ENCODE data around the gene PAPPA. TPM values are rescaled to one million over a fixed set of nuclear protein-coding genes. Genes with fewer than 3 reads are reported as not detected.

The PAPPA gene, protein sequence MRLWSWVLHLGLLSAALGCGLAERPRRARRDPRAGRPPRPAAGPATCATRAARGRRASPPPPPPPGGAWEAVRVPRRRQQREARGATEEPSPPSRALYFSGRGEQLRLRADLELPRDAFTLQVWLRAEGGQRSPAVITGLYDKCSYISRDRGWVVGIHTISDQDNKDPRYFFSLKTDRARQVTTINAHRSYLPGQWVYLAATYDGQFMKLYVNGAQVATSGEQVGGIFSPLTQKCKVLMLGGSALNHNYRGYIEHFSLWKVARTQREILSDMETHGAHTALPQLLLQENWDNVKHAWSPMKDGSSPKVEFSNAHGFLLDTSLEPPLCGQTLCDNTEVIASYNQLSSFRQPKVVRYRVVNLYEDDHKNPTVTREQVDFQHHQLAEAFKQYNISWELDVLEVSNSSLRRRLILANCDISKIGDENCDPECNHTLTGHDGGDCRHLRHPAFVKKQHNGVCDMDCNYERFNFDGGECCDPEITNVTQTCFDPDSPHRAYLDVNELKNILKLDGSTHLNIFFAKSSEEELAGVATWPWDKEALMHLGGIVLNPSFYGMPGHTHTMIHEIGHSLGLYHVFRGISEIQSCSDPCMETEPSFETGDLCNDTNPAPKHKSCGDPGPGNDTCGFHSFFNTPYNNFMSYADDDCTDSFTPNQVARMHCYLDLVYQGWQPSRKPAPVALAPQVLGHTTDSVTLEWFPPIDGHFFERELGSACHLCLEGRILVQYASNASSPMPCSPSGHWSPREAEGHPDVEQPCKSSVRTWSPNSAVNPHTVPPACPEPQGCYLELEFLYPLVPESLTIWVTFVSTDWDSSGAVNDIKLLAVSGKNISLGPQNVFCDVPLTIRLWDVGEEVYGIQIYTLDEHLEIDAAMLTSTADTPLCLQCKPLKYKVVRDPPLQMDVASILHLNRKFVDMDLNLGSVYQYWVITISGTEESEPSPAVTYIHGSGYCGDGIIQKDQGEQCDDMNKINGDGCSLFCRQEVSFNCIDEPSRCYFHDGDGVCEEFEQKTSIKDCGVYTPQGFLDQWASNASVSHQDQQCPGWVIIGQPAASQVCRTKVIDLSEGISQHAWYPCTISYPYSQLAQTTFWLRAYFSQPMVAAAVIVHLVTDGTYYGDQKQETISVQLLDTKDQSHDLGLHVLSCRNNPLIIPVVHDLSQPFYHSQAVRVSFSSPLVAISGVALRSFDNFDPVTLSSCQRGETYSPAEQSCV (N-terminal part only)
- 1 to 10 TPM in 2 of 3 donors, under 1 TPM in 1; 0.24 to 2.9 (median 2.0) TPM for polyA plus RNA-seq

DNA sequence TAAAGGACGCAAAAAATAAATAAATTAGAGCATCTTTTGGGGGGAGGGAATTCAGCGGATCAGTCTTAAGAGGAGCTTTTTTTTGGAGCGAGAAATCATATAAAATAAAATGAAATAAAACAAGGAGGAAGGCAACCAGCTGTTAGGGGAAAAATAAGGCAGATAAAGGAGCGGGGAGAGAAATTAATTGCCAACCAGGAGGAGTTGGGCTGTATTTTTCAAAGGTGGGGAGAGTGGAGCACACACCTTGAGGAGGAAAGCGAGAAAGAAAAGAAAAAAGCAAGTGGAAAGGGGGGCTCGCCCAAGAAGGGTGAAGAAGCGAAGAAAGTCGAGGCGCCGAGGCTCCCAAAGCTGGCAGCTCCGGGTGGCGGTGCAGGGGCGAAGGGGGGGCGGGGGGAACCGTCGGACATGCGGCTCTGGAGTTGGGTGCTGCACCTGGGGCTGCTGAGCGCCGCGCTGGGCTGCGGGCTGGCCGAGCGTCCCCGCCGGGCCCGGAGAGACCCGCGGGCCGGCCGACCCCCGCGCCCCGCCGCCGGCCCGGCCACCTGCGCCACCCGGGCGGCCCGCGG, at the start of gene PAPPA:
PAPPA (plus strand) TSS at position 27 of the 569 bp plus-strand sequence; CDS start at position 409, 382 bp downstream.
- H3K27ac ChIP-seq (ENCODE audit: low read depth, low read length): no peak within 1 kb of the TSS
- 2 to 6% (median 3%) methylated on average over 12 to 41 of the region's 41 CpGs for WGBS, 3 donors

DNA sequence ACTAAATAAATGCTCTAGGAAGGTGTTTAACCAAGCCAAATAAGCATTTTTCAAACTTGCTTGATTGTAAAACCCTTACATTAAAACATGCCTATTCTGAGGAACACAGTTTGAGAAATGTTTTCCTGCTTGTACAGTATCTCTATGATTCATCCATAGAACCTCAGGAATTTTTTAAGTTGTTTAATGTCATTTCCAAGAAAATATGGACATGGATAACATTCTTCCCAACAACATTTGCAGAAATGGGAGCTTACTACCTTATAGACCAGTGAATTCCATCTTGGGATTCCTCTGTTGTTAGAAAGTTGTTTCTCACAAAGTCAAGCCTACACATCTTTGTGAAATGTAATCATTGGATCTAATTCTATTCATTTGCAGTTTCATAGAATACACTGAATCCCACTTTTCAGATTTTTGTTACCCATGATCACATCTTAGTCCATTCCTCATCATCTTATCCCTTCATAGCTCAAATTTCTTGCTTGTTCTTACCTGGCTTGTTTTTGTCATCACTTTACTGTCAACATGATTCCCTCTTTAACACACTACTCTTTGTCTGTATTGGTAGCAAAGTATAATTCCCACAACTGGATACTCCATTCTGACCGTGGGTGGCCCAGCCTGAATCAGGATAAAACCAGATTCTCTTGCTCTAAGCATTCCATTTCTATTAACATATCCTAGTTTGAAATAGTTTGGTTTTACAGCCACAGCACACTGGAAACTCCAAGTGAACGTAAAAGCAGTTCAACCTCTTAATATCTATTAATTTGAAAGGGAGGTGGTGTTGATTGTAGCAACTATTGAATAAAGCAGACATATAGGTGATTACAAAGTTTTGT, 49.4 kb upstream of the PAPPA start:
- WGBS, 3 donors: 50 to 73% (median 64%) methylated on average over 2 of the region's 2 CpGs
- no peak overlapping the region for H3K27ac ChIP-seq (ENCODE audit: low read depth, low read length)

DNA sequence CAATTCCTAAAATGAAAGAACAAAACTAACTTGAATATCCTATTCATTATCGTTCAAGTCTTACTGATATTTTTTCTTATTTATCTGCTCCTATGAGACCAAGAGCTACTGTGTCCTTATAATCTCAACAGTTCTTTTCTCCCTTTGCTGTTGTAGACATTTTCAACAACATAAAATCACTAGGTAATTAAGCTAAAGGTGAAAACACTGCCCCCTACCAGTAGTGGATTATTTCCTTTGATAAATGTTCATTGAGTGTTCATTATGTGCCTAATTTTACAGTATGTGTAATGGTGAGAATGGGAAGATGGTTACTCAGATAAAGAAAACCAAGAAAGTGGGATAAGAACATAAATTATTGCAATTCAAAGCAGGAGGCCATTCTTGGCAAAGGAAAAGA, 41.4 kb upstream of the PAPPA start:
- WGBS, 3 donors: 89 to 97% (median 90%) methylated on average over 1 of the region's 1 CpG
- no peak overlapping the region for H3K27ac ChIP-seq (ENCODE audit: low read depth, low read length)

DNA sequence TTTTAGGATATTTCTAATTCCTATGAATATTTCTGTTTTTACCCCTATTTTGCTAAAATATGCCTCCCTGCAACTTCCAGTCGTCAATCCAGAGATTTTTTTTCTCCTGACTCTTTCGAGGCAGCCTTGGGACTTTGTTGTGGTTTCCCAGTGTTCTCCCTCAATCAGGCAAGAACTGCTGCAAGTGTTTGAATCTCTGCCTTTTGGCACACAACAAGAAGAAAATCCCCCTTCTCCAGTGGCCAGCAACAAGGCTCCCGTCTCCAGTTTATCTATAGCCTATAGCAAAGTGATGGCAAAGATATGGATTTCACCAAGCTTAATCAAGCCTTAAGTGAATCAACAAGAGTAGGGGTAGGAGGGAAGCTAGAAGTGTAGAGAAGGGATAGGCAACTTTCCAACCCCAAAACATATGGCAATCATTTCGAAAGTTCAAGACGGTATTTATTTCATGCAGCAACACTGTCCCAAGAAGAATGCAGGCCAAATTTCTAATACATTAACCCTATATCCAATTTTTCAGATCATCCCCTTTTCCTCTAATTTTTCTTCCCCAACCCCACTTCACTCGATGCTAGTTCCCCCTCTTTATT, 37.7 kb upstream of the PAPPA start:
- 41 to 47% (median 44%) methylated on average over 6 of the region's 6 CpGs for WGBS, 3 donors
- H3K27ac ChIP-seq (ENCODE audit: low read depth, low read length): no peak overlapping the region

DNA sequence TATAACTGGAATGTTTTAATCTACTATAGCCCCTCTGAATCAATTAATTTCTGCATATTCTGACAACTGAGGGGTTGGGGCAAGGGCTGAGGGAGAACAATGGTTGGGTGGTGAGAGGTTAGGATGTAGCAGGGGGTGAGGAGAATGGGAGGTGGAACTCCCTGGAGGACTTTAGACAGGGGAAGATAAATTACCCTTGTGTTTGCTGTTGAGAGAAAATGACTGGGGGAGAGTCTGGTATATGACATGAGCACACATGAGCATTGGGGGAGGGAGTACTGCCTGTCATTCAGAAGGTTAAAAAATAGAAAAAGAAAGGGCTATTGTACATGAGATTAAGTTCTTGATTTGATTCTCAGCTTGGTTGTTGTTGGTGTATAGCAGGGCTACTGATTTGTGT, 37.2 kb upstream of the PAPPA start:
- H3K27ac ChIP-seq (ENCODE audit: low read depth, low read length): no peak overlapping the region

DNA sequence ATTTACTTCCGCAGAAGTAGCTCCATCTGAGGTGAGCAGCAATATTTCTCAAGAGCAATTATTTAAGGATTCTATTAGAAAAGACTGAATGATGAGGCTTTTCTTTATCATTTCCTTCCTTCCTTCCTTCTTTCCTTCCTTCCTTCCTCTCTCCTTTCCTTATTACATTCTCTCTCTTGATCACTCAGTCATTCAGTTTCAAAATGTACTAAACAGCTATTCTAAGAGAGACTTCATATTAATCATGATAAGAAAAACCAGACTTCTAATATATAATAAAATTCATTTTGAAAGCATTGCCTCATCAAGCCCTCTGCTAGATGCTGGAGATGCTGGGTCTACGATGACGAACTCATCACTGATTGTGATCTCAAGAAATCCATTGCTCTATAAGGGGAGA, 30.4 kb upstream of the PAPPA start:
- WGBS, 3 donors: 87 to 88% (median 87%) methylated on average over 3 of the region's 3 CpGs
- H3K27ac ChIP-seq (ENCODE audit: low read depth, low read length): no peak overlapping the region

DNA sequence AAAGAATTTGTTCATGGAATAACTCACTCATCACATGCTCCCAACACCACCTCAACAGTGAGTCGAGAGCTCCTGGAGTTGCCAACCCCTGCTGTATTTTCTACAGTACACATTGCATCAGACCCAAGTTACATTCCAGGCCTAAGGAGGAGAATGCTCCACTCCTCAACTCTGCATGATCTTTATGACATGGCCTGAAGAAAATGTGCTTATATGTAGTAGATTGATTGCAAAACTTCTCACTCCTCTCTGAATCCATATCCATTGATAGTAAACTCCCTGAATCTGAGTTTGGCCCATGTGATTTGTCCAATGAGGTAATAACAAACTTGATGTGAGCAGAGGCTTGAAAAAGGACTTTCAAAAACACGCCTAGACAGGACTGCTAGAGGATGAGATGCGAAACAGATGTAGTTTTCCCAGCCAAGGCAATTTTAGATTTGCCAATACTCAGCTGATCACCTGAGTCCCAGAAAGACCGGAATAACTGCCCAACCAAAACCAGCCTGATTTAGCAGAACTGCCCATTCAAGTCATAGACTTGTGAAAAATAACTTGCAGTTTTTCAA, 29.0 kb upstream of the PAPPA start:
- 74 to 82% (median 80%) methylated on average over 4 of the region's 4 CpGs for WGBS, 3 donors
- no peak overlapping the region for H3K27ac ChIP-seq (ENCODE audit: low read depth, low read length)

DNA sequence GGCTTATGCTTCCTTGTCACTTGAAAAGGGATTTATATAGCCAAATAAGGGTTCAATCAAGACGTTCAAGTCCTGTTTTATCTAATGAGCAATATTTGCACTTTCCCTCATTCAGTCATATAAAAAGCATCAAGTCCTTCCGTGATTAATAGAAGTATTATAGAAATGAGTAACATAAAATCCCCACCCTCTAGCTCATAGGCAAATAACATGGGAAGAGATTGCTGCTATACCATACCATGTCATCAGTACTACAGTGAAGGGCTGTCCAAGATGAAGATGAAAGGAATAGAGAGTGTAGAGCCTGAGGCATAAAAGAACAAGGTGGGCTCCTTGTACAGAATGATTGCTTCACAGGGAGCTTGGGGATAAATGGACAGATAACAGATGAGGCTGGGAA, 20.4 kb upstream of the PAPPA start:
- WGBS, 3 donors: 30 to 36% (median 34%) methylated on average over 2 of the region's 2 CpGs

DNA sequence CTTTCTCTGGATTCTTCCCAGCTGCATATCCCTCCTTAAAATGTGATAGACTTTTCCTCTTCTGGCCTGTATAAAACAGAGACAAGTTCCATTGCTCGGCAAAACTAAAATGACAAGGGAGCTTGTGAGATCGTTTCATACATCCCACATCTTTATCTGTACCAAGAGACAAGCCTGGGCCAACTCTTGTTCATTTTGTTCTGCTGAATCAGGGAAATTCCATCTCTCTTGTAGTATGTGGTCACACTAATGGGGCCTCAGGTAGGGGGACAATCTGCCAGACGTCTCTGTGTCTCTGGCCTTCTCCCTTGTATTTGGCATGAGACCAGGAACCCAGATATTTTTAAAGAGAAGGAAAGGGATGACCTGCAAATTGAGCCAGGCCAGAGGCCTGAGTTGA, 18.6 kb upstream of the PAPPA start:
- WGBS, 3 donors: 43 to 50% (median 49%) methylated on average over 3 of the region's 3 CpGs
- no peak overlapping the region for H3K27ac ChIP-seq (ENCODE audit: low read depth, low read length)

More for the DNA sequence above, 20.4 kb upstream of the PAPPA start:
- H3K27ac ChIP-seq (ENCODE audit: low read depth, low read length): no peak overlapping the region

DNA sequence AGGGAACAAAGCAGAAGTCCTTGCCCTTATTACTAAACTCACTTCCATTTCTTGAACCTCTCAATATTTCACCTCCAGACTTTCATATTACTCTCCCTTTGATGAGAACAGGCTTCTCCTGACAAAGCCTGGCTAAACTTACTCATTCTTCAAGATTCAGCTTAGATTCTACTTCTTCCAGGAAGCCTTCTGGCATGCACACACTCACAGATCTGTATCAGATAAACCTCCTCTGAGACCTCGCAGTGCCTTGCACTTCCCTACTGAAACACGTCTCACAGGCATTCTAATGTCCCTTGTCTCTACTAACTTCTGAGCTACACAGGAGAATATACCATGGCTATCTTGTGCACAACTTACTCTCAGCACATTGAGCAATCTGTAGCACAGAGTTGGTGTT, 16.6 kb upstream of the PAPPA start:
- WGBS, 3 donors: 82 to 97% (median 86%) methylated on average over 2 of the region's 2 CpGs
- H3K27ac ChIP-seq (ENCODE audit: low read depth, low read length): no peak overlapping the region

DNA sequence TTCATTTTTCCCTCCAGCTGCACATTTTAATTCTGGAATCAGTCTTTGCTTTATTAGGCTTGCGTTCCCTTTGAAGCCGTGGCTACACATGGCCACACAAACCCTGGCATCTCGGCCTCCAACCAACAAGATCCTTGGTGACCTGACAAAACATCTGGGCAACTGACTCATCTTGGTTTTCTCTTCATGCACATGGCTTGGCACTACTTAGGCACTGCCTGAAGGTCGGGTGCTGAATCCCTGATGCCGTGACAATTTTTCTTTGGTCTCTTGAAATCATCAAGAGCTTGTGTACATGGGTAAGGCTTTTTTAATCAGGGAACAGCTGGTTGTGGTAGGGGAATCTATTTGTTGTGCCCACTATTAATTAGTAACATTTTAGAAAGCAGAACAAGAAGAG, 16.0 kb upstream of the PAPPA start:
- H3K27ac ChIP-seq (ENCODE audit: low read depth, low read length): no peak overlapping the region
- WGBS, 3 donors: 82 to 87% (median 86%) methylated on average over 5 of the region's 5 CpGs

DNA sequence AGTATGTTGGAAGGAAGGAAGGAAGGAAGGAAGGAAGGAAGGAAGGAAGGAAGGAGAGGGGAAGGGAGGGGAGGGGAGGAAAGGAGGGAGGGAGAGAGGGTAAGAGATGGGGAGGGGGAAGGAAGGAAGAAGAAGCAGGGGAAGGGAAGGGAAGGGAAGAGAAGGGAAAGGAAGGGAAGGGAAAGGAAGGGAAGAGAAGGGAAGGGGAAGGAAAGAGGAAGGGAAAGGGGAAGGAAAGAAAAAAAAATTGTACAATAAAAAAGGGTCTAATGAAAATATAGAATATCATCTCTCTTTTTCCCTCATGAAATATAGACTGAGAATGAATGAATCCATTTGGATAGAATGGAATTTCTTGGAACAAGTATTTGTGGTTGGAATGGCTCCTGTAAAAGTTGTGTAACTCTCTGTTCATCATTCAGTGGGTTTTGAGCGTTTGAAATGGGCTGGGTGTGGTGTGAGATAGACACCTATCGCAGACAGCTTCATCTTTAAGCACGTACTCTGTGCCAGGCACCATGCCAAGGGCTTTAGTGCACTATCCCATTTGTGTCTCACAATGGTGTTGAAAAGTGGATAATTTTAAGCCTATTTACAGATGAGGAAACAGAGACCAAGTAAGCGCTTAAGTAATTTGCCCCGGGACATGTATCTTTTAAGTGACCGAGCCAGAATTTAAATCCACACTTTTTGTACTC, 11.6 kb upstream of the PAPPA start:
- WGBS, 3 donors: 75 to 86% (median 81%) methylated on average over 6 of the region's 6 CpGs
- no peak overlapping the region for H3K27ac ChIP-seq (ENCODE audit: low read depth, low read length)

DNA sequence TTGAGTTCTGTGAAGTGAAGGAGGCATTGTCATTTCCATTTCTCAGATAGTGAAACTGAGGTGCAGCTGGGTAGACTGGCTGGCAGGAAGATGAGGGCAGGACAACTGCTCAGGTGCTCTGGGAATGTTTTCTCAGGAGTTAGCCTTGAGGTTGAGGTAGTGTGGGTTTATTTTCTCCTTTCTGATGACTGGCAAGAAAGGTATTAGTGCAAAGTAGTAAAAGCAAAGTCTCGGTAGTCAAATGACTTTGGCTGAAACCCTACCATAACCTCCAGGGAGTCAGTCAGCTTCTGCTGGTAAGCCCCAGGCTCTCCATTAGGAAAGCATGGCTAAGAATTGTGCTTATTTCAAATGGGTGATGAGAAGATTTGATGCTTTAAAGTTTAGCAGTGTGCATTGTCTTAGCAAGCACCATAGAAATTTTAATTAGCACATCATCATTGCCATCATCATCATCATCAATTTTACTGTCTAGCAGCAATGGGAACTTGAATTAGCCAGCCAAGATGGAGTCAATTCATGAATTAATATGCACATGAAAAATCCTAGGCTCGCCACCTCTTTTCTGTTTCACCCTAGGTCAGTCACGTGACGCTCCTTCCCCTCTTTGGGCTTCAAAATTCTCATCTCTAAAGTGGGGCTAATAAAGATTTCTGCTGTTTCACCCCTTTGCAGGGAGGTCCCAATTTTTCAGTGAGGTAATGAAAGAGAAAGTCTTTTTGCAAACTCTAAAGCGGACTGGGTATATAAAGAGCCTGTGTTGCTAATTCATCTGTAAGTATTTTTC, 10.7 kb upstream of the PAPPA start:
- no peak overlapping the region for H3K27ac ChIP-seq (ENCODE audit: low read depth, low read length)
- WGBS, 3 donors: 82 to 85% (median 83%) methylated on average over 5 of the region's 5 CpGs

DNA sequence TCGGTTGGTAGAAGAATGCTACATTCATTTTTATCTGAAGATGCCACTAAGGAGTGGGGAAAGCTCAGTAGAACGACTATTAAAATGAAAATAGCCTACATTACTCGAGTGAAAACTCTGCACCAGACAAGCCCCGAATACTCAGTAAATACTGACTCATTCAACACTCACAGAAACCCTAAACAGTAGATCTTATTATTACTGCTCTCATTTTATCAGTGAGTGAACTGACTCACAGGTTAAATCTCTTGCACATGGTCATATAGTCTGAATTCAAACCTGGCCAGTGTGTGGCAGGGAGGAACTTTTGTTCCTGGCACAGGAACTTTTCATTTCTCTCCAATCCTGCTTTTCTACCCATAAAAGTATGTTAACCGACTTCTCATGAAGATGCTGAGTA, 9.6 kb upstream of the PAPPA start:
- H3K27ac ChIP-seq (ENCODE audit: low read depth, low read length): no peak overlapping the region
- 58 to 74% (median 69%) methylated on average over 5 of the region's 5 CpGs for WGBS, 3 donors

DNA sequence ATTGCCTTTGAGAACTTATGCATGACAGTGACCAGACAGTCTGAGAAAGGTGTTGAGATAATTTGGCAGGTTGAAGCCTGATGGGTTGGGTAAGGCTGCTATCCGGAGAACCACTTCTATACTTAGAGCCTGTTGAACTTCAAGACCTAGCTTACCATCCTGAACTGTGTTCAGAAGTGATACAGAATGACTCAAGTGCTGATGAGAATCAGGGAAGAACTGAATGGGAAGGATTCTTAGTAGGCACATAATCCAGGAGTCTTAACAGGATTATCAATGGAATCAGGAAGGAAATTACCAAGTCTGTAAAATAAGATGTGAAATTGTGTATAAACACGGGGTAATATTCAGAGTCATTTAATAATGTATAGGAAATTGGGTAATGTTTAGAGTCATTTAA, 9.0 kb upstream of the PAPPA start:
- H3K27ac ChIP-seq (ENCODE audit: low read depth, low read length): no peak overlapping the region
- 79 to 90% (median 85%) methylated on average over 2 of the region's 2 CpGs for WGBS, 3 donors

DNA sequence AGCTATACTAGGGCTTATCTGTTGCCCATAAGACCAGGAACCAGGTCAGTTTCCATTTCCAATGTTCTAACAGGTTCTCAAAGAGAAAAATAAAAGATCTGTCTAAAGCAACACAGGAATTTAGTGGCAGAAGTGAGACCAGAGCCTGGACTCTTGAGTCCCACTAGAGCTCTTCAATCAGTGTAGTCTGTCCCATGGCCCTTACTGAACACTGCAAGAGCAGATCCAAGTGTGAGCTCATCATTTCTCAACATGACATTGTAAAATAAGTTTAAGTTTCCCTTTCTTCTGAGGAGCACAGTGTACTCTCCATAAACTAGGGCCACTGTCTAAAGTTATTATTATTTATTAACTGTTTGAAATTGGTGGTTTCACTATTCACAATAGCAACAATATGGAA, 8.6 kb upstream of the PAPPA start:
- H3K27ac ChIP-seq (ENCODE audit: low read depth, low read length): no peak overlapping the region
